T1000 (cell line): ENCODE results near the gene CLEC18A.
"Not testable (repeated sequence)": the region's sequence is repeated elsewhere in the genome, so short reads cannot be mapped to it uniquely, and the experiment has no call there.

ENCODE experiments used
- DNase-seq: peaks from one replicate; lab custom pipeline; 2025; ENCODE audit warnings: mixed read lengths; lab: John Stamatoyannopoulos, UW

Gene CLEC18A

DNA sequence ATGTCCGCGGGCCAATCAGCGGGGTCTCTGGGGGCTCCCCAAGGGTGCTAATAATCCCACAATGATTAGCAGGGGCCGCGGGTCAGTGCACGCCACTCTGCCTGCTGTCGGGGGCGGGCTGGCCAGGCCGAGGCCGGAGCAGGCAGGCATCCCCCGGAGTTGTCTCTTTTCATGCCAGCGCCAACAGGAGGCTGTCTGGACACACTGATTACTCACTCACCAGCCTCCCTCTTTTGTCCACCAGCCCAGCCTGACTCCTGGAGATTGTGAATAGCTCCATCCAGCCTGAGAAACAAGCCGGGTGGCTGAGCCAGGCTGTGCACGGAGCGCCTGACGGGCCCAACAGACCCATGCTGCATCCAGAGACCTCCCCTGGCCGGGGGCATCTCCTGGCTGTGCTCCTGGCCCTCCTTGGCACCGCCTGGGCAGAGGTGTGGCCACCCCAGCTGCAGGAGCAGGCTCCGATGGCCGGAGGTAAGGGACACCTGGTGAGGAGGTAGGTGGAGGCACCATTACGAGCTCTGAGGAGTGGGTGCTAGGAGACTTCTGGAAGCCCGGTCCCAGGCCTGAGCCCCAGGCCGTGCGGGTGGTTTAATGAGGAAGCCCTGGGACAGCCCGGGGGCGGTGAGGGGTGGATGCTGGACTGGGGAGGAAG, at the start of gene CLEC18A:
CLEC18A (plus strand) TSS at position 318 of the 655 bp plus-strand sequence; CDS start at position 351, 33 bp downstream.
- DNase-seq, result not testable (repeated sequence)

DNA sequence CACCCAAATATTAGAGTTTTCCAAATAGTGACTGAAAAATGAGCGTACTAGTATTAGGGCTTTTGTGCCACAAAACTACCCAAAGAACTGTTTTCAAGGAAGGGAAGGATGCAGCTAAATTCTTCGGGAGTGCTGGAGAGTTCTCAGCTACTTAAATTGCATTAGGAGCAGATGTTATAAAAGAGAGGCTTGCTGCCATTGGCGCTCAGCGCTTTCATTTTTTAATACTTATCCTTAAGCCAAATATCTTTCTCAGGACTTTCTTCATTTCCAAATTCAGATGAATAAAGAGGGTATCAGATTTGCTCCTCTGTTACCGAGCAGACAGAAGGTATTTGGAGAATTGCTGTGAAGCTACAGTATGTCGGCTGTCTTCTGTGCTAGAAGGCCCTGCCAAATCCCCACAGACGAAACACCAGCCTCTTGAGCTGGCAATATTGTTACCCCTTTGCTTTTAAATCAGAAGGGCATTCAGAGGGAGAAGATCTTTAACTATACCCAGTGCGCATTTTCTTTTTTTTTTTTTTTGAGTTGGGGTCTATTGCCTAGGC, 47.2 kb upstream of the CLEC18A start:
- no peak for DNase-seq

DNA sequence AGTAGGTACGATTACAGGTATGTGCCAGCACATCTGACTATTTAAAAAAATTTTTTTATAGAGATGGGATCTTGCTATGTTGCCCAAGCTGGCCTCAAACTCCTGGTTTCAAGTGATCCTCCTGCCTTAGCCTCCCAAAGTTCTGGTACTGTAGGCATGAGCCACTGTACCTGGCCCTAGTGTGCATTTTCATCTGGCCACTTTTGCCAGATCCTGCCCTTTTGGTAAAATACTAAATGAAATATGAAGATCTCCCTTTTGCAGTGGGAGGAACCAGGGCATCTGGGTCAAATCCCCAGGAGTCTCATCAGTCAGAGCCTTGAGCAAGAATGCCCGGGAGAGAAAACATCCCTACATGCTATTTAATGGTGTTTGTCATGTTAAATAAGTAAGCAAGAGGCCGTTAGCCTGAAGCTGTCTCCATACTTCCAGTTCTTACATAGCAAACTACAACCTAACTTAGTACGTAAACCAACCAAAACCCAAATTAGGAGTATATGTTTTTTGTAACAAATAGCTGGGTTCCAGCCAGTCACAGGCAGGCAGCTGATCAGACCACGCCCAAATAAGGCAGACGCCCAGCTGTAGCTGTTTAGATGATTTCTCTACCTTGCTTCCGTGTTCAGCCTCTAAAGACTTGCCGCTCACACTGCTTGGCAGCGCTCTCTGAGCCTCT, 46.5 kb upstream of the CLEC18A start:
- no peak for DNase-seq

DNA sequence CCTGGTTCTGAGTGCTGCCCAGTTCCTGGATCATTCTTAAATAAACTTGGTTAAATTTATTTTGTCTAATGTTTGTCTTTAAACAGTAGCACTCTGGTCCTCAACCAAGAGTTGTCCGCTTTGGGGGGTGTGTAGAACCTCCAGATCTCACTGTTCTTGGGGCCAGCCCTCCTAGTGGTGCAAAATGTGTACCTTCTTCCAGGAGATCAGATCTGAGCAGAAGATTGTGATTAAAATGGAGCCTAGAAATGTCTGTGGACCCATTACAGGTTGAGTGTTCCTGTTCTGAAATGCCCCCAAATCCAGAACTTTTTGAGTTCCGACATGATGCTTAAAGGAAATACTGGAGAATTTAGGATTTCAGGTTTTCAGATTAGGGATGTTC, 46.0 kb upstream of the CLEC18A start:
- DNase-seq, result no peak

DNA sequence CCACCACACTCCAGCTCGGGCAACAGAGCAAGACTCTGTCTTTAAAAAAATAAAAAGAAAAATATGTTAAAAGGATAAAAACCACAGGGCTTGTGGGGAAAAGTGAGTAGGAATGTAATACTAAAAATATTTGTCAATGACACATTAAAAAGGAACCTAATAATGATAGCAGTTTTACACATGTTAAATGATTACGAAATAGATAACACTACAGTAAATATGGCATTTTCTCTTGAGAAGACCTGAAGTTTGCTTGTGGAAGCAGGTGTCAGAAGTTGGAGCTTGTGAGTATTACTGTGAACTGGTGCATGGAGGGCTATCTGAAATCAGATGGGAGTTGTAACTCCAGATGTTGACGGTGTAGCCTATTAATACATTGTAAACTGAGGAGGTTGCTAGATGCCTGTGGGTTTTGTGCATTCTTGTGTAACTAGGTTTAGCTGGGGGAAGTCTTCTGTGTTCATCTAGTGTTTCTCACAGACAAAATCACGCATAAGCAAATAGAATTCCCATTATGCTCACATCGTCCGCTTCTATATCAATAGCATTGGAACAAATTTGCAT, 44.2 kb upstream of the CLEC18A start:
- DNase-seq, result no peak

DNA sequence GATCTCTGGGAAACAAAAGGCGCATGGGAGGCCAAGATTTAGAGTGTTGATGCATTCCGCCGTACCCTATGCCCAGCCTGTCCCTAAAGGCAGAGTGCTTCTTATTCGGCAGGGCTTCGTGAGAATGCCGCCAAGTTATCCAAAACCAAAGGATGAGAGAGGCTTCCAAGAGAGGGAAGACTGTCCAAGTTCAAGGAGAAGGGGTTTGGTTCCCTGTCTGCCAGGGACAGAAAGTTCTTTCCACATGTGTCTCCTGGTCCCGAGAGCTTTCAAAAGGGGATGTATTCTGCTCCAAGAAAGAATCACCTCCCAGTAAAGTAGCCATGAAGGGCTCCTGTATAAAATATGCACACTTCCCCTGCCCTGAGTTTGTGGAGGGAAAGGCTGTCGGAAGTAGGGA, 42.1 kb upstream of the CLEC18A start:
- no peak for DNase-seq

DNA sequence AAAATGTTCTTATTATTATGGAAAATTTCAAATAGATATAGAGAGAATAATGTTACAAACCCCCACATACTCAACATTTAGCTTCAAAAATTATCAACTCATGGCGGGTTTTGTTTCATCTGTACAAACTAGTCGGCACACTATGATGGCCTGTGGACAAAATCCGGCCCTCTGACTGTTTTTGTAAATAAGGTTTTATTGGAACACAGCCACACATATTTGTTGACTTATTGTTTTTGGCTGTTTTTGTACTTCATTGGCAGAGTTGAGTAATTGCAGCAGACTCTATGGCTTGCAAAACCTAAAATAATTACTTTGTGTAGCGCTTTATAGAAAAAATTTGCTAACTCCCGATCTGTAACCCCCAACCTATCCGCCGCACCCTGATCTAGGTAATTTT, 41.4 kb upstream of the CLEC18A start:
- DNase-seq, result no peak

DNA sequence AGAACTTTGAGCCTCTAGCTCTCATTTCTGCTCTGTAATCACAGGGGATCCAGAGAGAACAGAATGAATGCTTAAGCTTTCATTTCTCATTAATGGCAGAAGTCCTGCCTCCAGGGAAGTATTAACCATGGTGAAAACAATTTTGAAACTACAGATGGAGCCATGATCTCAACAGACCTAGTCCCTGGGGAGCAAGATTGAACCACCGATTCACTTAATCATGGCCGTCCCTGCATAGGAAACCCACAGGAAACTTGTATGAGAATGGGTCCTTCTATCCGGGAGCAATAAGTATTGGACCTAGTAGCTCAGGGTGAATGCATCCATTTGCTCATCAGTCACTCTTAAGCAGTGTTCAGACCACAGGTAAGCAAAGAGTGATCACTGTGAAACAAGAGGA, 40.2 kb upstream of the CLEC18A start:
- no peak for DNase-seq

DNA sequence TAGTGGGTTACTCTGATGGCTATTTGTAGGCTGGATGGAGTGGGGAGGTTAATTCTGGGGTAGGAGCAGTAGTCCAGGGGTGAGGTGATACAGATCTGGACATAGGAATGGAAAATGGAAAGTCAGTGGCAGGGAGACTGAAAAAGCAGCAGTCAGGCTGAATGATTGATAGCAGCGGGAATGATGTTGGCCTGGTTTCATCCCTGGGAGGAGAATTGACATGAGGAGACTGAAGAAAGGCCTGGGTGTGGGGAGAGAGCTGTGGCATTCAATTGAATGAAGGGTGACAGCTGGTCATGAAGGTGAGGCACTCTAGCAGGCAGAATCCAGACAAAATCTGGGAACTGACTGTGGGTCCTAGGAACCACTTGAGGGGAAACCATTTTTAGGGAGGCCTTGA, 34.7 kb upstream of the CLEC18A start:
- DNase-seq, result no peak

DNA sequence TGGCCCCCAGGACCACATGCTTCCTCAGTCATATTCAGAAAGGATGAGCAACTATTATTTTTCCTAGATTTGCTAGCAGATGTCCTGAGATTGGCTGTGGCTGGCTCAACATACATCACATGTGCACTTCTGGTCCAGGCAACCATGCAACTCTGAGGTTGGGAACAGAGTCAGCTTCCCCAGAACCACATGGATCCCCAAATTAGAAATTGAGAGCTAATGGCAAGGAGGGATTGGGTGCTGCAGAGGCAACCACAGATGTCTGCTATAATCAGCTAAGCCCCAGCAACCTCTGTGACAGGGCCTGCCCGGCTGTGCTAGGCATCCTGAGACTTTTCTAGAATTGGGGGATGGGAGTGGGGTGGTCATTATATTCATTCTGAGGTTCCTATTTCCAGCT, 33.8 kb upstream of the CLEC18A start:
- DNase-seq, result no peak

DNA sequence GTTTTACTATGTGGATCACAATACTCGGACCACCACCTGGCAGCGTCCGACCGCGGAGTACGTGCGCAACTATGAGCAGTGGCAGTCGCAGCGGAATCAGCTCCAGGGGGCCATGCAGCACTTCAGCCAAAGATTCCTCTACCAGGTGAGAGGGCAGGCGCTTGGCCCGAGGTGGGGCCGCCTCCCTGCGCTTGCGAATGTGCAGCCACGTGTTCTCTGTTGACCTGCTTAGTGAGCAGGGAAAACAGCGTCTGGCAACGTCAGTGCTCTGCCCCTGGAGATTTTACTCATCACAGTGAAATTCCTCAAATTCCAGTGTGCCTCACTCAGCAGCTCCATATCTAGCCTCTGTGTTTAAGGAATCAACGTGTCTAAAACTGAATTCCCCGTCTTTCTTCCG, 33.4 kb upstream of the CLEC18A start:
- peak; percentile 64 for DNase-seq

DNA sequence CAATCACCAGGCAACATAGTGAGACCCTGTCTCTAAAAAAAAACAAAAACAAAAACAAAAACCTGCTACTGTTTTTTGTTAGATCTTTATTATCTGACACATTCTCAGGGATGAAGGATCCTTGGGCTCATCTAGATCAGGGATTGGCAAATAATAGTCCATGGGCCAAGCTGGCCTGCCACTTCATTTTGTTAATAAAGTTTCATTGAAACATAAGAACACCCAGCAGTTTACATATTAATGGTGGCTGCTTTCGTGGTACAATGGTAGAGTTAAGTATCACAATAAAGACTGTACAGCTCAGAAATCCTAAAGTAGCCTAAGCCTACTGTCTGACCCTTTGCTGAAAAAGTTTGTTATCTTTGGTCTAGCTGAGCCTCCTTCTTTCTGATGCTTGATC, 32.9 kb upstream of the CLEC18A start:
- no peak for DNase-seq

DNA sequence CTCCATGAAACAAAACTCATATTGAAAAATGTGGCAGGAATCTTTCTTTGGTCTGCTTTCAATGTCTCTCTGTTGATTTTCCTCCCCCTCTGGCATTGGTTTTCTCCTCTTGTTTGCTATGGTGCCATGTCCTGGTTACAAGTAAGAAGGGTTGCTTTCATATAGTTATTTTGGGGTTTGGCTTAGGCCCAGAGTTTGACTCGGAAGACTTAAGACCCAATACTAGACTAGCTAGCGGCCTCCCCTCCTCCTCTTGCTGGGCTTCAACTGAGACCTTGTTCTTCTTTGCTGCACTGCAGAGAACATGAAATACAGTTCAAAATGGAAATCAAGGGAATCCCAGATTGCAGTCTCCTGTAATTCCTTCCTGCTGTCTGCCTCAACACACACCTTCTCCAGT, 30.0 kb upstream of the CLEC18A start:
- no peak for DNase-seq

DNA sequence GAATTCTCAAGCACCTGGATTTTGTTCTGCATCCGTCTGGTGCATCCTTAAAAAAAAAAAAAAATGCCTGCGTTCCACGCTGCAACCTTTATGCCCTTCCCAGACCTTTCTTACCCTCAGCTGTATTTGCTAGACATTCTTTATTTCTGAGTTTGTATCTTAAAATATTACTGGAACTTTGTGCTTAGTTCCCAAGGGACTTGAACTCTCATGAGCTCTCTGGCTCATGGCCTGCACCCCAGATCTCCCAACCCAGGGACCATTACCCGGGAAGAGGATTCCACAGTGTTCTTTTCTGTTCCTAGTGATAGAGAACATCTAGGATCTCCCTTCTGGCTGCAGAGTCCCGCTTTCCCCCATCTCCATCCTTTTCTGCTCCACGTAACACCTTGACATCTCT, 28.9 kb upstream of the CLEC18A start:
- DNase-seq, result no peak

DNA sequence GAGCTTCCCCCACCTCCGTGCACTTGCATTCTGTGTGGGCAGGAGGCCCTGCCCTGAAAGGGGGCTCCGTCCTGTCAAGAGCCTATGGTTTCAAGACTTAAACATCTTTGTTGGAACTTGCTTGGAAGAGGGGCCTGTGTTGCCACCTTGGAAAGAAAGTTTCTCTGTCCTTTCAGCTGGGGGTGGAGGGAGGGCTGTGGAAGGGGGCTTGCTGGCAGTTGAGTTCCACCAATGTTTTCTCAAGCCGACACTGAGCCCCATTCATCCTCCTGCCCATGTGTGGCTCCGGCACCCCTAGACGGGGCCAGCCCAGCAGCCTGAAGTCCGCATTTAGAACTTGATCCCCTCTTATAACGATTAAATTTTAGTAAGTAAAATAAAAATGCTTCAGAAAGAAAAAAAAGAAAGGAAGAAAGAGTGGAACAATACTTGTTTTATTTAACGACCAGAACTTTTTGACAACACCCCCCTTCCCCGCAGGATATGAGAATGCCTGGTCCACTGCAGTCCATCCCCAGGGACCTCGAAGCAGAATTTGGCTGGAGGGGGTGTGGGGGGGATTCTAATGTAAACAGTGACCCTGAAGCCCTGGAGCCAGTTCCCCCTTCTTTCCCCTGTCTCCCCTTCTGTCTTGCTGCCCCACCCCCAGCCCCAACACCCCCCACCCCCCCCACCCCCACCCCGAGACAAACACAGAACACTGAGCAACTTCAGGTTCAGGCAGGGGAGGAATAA, 26.9 kb upstream of the CLEC18A start:
- DNase-seq, result no peak

DNA sequence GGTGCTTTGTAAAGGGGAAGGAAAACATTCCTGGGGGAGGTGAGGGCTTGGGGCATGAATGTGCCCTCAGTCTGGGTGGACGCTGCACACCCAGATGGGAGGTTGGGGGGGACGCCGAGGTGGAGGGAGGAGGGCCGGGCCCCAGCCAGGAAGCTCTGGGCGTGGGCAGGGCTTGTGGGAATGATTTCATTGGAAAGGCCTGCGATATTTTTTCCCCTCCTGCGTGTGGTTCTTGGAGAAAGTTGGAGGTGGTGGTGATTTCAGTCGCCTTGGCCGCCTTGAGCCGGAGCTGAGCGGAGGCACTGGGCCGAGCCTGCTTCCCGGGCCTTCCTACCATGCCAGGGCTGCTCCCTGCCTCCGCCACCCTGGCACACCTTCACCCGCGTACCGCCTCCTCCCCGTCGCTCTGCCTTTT, 26.4 kb upstream of the CLEC18A start:
- peak; percentile 38 for DNase-seq

DNA sequence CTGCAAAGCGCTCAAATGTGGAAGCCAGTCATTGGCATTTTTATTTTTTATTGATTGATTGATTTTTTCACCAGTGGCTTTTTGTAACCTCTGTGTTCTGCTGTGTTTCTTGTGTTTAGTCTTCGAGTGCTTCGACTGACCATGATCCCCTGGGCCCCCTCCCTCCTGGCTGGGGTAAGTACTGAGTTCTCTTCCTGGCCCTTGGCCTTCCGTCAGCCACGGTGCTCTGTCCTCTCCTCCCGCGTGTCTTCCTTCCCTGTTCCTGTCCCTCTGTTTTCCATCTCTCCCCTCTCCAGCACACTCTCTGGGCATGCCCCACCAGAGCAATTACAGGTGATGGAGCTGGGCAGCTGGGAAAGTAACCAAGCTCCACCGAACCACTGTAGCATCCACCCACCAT, 25.8 kb upstream of the CLEC18A start:
- no peak for DNase-seq

DNA sequence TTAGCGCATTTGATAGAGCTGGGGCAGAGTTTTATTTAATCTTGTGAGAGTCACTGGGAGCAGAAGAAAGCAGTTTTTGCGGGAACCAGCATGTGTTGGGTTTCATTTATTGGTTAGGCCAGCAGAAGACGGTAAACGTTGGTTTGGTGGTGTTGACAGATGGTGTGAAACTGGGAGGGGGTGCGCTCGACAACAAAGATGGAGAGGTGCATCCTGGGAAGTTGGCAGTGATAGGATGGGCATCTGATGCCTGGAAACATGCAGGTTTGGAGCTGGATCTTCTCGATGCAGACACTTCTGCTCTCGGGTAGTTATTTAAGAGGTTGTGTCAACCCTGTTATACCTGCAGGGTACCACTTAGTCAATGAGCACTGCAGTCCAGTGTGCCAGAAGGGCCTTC, 24.9 kb upstream of the CLEC18A start:
- no peak for DNase-seq

DNA sequence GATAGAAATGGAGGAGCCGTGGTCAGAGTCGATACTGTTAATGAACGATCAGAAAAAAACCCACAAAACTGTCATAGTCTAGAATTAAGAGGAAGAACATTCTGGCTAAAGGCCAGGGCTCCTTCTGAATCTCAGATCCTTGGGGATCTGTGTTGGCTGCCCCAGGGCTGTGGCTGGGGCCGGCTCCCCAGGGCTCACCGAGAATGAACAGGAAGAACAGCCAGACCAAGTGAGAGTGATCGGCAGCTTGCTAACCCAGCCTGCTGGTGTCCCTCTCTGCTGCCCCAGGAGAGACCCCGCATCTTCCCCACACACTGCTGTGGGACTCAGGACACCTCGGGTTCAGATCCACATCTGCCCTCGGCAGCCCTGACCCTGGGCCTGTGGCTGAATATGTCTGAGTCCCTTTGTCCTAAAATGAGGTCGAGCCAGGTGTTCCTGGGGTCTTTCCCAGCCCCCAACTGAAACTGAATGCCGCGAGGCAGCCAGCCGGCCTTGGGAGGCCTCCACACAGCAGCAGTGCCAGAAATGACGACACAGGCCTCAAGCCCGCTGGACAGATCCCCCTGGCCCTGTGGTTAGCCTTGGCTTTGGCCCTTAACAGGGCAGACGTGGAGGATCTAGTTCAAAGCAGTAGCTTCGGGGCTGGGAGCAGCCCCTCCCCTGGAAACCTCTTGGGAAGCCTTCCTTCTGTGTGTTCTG, 23.9 kb upstream of the CLEC18A start:
- DNase-seq, result no peak

DNA sequence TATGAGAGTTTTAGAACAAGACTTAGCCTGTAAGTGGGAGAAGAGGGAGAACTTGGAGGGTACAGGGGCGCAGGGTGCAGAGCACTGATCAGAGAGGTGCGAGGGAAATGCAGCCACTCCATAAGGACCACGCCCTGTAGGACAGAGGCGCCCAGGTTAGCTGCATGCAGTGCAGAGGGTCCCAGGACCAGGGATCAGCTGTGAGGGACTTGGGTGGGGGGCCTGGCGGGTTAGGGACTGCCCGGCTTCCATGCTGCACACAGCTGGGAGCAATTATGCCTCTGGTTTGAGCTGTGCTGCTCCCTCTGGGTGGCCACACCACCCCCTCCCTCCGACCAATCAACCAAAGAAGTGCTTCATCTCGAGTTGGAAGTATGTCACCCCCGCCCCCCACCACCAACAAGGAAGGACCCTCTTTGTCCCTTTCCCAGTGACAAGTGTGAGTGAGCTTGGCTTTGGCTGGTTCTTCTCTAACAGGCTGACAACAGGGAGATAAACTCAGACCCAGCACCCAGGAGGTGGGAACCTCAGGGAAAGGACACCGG, 22.2 kb upstream of the CLEC18A start:
- no peak for DNase-seq

DNA sequence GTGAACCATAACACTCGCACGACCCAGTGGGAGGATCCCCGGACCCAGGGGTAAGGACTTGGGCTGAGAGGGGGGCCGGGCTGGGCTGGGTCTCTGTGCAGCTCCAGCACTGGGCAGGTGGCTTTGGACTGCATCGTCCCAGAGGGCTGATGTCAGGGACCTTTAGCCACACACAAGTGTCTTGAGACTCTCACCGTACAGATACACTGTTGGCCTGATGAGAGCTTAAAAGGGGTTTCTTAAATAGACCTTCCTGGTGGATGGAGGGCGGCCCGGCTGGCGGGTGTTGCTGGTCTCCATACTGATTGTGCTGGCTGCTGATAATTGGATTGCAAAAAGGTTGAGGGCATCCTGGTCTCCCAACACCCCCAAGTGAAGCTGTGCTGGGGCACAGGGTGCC, 21.7 kb upstream of the CLEC18A start:
- DNase-seq, result no peak
